ENCODE measurements around the gene MOBP.

GRCh38 chr3:39541442-39541841 lies 74.0 kb downstream of the MOBP start:
- TF ChIP-seq, protein P1, sequence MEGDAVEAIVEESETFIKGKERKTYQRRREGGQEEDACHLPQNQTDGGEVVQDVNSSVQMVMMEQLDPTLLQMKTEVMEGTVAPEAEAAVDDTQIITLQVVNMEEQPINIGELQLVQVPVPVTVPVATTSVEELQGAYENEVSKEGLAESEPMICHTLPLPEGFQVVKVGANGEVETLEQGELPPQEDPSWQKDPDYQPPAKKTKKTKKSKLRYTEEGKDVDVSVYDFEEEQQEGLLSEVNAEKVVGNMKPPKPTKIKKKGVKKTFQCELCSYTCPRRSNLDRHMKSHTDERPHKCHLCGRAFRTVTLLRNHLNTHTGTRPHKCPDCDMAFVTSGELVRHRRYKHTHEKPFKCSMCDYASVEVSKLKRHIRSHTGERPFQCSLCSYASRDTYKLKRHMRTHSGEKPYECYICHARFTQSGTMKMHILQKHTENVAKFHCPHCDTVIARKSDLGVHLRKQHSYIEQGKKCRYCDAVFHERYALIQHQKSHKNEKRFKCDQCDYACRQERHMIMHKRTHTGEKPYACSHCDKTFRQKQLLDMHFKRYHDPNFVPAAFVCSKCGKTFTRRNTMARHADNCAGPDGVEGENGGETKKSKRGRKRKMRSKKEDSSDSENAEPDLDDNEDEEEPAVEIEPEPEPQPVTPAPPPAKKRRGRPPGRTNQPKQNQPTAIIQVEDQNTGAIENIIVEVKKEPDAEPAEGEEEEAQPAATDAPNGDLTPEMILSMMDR (optimal IDR thresholded peaks at IDR 0.05 in 1 of 3, IDR thresholded peaks at IDR 0.05 in 1 of 3, conservative IDR thresholded peaks at IDR 0.05 in 1 of 3; ENCODE audit: extremely low read depth in 1 of 3, insufficient read depth in 2 of 3, low read length in 3 of 3), result no peak
- TF ChIP-seq EZH2 (IDR thresholded peaks at IDR 0.05; ENCODE audit: low read length), result no peak
